ENCODE results near the gene DYRK3.

DYRK3 gene

DNA sequence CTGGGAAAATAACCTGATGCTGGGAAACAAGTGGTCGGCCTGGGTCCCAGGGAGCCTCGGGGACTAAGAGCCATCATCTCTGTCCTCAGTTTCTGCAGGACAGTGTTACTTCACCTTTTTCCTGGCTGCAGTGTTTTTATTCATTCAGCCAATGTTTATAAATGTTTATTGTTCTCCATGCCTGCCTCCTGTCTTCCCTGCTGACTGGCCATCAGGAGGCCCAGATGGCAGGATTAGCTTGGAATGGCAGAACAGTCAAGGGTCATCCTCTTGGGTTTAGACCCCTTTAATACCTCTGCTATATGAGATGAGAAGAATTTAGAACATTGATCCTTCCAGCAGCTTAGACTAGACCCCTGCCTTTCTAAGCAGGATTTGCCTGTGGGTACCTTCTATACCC is 62.7 kb downstream of the DYRK3 start:
- TF ChIP-seq, protein P1, sequence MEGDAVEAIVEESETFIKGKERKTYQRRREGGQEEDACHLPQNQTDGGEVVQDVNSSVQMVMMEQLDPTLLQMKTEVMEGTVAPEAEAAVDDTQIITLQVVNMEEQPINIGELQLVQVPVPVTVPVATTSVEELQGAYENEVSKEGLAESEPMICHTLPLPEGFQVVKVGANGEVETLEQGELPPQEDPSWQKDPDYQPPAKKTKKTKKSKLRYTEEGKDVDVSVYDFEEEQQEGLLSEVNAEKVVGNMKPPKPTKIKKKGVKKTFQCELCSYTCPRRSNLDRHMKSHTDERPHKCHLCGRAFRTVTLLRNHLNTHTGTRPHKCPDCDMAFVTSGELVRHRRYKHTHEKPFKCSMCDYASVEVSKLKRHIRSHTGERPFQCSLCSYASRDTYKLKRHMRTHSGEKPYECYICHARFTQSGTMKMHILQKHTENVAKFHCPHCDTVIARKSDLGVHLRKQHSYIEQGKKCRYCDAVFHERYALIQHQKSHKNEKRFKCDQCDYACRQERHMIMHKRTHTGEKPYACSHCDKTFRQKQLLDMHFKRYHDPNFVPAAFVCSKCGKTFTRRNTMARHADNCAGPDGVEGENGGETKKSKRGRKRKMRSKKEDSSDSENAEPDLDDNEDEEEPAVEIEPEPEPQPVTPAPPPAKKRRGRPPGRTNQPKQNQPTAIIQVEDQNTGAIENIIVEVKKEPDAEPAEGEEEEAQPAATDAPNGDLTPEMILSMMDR (conservative IDR thresholded peaks at IDR 0.05), result no peak
- TF ChIP-seq ZFX (IDR thresholded peaks at IDR 0.05), result no peak
- no peak overlapping the region for H3K27ac ChIP-seq

Data from C4-2B (cell line).